ENCODE results near the gene TBX21.

DNA sequence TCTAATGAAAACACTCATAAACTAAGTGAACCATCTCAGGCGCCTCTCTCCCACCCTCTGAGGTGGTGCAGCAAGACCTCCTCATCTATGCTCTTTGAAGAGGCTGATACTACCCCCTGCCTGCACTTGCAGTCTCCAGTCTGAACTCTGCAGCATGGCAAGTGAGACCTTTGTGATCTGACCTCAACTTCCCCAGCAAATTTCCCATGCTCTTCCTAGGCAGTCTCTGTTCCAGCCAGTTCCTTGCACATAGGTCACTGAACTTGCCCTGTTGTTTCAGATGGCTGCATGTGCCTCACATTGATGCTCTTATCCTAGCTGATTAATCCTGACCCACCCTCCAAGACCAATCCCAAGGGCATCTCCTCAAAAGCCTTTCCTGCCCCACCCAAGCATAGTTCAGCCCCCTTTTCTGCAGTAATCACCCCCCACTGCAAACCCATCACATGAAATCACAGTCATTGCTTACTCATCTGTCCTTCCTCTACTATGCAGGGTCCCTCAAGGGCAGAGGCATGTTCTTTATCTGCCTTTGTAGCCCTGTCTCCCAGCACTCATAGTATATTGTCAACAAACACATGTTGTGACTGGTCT, 42.0 kb downstream of the TBX21 start:
- TF ChIP-seq, protein P1, sequence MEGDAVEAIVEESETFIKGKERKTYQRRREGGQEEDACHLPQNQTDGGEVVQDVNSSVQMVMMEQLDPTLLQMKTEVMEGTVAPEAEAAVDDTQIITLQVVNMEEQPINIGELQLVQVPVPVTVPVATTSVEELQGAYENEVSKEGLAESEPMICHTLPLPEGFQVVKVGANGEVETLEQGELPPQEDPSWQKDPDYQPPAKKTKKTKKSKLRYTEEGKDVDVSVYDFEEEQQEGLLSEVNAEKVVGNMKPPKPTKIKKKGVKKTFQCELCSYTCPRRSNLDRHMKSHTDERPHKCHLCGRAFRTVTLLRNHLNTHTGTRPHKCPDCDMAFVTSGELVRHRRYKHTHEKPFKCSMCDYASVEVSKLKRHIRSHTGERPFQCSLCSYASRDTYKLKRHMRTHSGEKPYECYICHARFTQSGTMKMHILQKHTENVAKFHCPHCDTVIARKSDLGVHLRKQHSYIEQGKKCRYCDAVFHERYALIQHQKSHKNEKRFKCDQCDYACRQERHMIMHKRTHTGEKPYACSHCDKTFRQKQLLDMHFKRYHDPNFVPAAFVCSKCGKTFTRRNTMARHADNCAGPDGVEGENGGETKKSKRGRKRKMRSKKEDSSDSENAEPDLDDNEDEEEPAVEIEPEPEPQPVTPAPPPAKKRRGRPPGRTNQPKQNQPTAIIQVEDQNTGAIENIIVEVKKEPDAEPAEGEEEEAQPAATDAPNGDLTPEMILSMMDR (IDR thresholded peaks at IDR 0.05), result no peak
- no peak for TF ChIP-seq POLR2A (IDR thresholded peaks at IDR 0.05)
- TF ChIP-seq POLR2AphosphoS5 (IDR thresholded peaks at IDR 0.05), result no peak

Data from breast epithelium (tissue), 3 donors.